ENCODE data around the gene HIRA. TPM values are rescaled to one million over a fixed set of nuclear protein-coding genes. Genes with fewer than 3 reads are reported as not detected.

Gene HIRA
- total and polyA plus RNA-seq, 9 of the 15 experiments (the other 6 are each of a cell fraction or from before 2014, with no cell fraction given), result 0.96 to 132 (median 58.4) TPM

DNA sequence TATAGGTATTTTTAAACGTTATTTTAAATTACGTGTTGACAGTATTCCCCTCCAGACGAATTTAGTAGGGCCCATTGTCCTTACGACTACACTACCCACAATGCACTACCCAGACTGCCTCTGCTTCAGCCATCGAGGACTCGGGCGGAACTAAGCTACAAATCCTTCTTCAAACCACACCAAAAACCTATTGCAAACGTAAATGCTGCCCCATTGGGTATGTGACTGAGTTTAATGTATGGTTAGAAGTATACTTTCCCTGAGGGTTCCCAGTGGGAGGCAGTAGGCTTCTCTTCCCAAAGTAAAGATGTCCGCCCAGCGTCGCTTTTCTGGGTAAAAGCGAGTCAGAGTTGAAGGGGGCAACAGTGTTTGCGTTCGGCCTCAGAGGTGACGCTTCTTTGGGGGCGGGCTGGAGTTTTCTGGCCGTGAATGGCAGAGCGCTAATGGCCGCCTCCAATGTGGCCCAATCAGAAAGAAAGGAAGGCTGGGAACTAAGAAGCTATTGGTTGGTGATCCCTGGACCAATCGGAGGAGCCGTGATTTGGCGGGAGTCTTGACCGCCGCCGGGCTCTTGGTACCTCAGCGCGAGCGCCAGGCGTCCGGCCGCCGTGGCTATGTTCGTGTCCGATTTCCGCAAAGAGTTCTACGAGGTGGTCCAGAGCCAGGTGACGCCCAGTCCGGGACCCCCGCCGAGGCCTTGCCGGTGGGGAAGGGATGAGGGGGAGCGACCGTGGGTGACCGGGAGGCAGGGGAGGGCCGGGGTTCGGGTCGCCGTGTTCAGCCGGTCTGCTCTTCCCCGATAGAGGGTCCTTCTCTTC lies 48.0 kb upstream of the HIRA start, which contains the start of gene CDC45 (continued):
- TF ChIP-seq, protein P1, sequence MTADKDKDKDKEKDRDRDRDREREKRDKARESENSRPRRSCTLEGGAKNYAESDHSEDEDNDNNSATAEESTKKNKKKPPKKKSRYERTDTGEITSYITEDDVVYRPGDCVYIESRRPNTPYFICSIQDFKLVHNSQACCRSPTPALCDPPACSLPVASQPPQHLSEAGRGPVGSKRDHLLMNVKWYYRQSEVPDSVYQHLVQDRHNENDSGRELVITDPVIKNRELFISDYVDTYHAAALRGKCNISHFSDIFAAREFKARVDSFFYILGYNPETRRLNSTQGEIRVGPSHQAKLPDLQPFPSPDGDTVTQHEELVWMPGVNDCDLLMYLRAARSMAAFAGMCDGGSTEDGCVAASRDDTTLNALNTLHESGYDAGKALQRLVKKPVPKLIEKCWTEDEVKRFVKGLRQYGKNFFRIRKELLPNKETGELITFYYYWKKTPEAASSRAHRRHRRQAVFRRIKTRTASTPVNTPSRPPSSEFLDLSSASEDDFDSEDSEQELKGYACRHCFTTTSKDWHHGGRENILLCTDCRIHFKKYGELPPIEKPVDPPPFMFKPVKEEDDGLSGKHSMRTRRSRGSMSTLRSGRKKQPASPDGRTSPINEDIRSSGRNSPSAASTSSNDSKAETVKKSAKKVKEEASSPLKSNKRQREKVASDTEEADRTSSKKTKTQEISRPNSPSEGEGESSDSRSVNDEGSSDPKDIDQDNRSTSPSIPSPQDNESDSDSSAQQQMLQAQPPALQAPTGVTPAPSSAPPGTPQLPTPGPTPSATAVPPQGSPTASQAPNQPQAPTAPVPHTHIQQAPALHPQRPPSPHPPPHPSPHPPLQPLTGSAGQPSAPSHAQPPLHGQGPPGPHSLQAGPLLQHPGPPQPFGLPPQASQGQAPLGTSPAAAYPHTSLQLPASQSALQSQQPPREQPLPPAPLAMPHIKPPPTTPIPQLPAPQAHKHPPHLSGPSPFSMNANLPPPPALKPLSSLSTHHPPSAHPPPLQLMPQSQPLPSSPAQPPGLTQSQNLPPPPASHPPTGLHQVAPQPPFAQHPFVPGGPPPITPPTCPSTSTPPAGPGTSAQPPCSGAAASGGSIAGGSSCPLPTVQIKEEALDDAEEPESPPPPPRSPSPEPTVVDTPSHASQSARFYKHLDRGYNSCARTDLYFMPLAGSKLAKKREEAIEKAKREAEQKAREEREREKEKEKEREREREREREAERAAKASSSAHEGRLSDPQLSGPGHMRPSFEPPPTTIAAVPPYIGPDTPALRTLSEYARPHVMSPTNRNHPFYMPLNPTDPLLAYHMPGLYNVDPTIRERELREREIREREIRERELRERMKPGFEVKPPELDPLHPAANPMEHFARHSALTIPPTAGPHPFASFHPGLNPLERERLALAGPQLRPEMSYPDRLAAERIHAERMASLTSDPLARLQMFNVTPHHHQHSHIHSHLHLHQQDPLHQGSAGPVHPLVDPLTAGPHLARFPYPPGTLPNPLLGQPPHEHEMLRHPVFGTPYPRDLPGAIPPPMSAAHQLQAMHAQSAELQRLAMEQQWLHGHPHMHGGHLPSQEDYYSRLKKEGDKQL (CRISPR knock-in tag; IDR thresholded peaks at IDR 0.05; ENCODE audit: borderline replicate concordance), result no peak
- TF ChIP-seq PHF20 (IDR thresholded peaks at IDR 0.05; ENCODE audit: partially characterized antibody) (no peak), GTF2F1 (IDR thresholded peaks at IDR 0.05; ENCODE audit: low read depth, low read length) (peak; percentile 88), ZKSCAN8 (CRISPR knock-in tag; IDR thresholded peaks at IDR 0.05) (no peak), ZNF282 (CRISPR knock-in tag; IDR thresholded peaks at IDR 0.05) (no peak), NR3C1 (CRISPR knock-in tag; IDR thresholded peaks at IDR 0.05) (no peak), SMARCA5 (IDR thresholded peaks at IDR 0.05) (no peak), GATAD2B (IDR thresholded peaks at IDR 0.05; ENCODE audit: borderline replicate concordance) (no peak), NCOA4 (IDR thresholded peaks at IDR 0.05; ENCODE audit: partially characterized antibody) (no peak), DPF2 (IDR thresholded peaks at IDR 0.05) (no peak), DNMT1 (IDR thresholded peaks at IDR 0.05) (no peak), KLF10 (CRISPR knock-in tag; IDR thresholded peaks at IDR 0.05) (no peak), FOSL1 (tag; conservative IDR thresholded peaks at IDR 0.05) (no peak), BRF1 (IDR thresholded peaks at IDR 0.05; ENCODE audit: borderline replicate concordance, extremely low read depth, insufficient read length) (no peak)
- TF ChIP-seq, protein P2, sequence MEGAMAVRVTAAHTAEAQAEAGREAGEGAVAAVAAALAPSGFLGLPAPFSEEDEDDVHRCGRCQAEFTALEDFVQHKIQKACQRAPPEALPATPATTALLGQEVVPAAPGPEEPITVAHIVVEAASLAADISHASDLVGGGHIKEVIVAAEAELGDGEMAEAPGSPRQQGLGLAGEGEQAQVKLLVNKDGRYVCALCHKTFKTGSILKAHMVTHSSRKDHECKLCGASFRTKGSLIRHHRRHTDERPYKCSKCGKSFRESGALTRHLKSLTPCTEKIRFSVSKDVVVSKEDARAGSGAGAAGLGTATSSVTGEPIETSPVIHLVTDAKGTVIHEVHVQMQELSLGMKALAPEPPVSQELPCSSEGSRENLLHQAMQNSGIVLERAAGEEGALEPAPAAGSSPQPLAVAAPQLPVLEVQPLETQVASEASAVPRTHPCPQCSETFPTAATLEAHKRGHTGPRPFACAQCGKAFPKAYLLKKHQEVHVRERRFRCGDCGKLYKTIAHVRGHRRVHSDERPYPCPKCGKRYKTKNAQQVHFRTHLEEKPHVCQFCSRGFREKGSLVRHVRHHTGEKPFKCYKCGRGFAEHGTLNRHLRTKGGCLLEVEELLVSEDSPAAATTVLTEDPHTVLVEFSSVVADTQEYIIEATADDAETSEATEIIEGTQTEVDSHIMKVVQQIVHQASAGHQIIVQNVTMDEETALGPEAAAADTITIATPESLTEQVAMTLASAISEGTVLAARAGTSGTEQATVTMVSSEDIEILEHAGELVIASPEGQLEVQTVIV (CRISPR knock-in tag; IDR thresholded peaks at IDR 0.05; ENCODE audit: borderline replicate concordance), result no peak
- TF ChIP-seq, protein P3, sequence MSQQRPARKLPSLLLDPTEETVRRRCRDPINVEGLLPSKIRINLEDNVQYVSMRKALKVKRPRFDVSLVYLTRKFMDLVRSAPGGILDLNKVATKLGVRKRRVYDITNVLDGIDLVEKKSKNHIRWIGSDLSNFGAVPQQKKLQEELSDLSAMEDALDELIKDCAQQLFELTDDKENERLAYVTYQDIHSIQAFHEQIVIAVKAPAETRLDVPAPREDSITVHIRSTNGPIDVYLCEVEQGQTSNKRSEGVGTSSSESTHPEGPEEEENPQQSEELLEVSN (IDR thresholded peaks at IDR 0.05; ENCODE audit: borderline replicate concordance in 1 of 2, extremely low read depth in 1 of 2, insufficient read depth in 1 of 2, insufficient read length in 1 of 2, low read depth in 1 of 2, low read length in 1 of 2, poor library complexity in 1 of 2, severe bottlenecking in 1 of 2), result peak in 1 of 2 experiments; percentile 99
- TF ChIP-seq, protein P4, sequence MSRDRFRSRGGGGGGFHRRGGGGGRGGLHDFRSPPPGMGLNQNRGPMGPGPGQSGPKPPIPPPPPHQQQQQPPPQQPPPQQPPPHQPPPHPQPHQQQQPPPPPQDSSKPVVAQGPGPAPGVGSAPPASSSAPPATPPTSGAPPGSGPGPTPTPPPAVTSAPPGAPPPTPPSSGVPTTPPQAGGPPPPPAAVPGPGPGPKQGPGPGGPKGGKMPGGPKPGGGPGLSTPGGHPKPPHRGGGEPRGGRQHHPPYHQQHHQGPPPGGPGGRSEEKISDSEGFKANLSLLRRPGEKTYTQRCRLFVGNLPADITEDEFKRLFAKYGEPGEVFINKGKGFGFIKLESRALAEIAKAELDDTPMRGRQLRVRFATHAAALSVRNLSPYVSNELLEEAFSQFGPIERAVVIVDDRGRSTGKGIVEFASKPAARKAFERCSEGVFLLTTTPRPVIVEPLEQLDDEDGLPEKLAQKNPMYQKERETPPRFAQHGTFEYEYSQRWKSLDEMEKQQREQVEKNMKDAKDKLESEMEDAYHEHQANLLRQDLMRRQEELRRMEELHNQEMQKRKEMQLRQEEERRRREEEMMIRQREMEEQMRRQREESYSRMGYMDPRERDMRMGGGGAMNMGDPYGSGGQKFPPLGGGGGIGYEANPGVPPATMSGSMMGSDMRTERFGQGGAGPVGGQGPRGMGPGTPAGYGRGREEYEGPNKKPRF (IDR thresholded peaks at IDR 0.05; ENCODE audit: low read depth, low read length), result no peak
